ENCODE measurements around the gene SSC4D. TPM values are rescaled to one million over a fixed set of nuclear protein-coding genes. Genes with fewer than 3 reads are reported as not detected.
"Not testable (repeated sequence)": the region's sequence is repeated elsewhere in the genome, so short reads cannot be mapped to it uniquely, and the experiment has no call there.

Gene SSC4D
- total RNA-seq, 1 donor from 2014 or later: not detected

- Histone ChIP-seq H3K4me3 (no peak overlapping the region), H3K9me3 (no peaks in the 10 kb centered on the region), H3K4me1 (peaks cover 7% of the 10 kb centered on the region), H3K27ac (no peak overlapping the region), H3K27me3 (no peaks in the 10 kb centered on the region), H3K36me3 (no peaks in the 10 kb centered on the region)
- TF ChIP-seq POLR2AphosphoS5 (IDR thresholded peaks at IDR 0.05; ENCODE audit: insufficient read depth in 1 of 2, low read depth in 1 of 2) (no peak), POLR2A (IDR thresholded peaks at IDR 0.05) (no peak), CTCF (IDR thresholded peaks at IDR 0.05) (no peak)
- intact Hi-C loops (cut with DNase I): no loop called here
- no peak for DNase-seq (ENCODE audit: extremely low spot score in 2 of 2)
Observed at GRCh38 chr7:76423666-76424412, 14.3 kb upstream of the SSC4D start.

GRCh38 chr7:76421097-76421496, 11.6 kb upstream of the SSC4D start:
- intact Hi-C loops (cut with DNase I); H3K9me3 ChIP-seq; H3K4me1 ChIP-seq; H3K27ac ChIP-seq; DNase-seq (ENCODE audit: extremely low spot score in 2 of 2); H3K4me3 ChIP-seq; H3K27me3 ChIP-seq; H3K36me3 ChIP-seq: not testable (repeated sequence)
- peak in 1 of 2 donors; percentile 40 for TF ChIP-seq POLR2AphosphoS5 (IDR thresholded peaks at IDR 0.05; ENCODE audit: insufficient read depth in 1 of 2, low read depth in 1 of 2)

- H3K27me3 ChIP-seq; H3K36me3 ChIP-seq; DNase-seq (ENCODE audit: extremely low spot score in 2 of 2); H3K4me1 ChIP-seq; H3K4me3 ChIP-seq; H3K9me3 ChIP-seq; H3K27ac ChIP-seq; intact Hi-C loops (cut with DNase I): not testable (repeated sequence)
Observed at GRCh38 chr7:76417654-76418310, 8.3 kb upstream of the SSC4D start.

GRCh38 chr7:76412249-76412648, 2.8 kb upstream of the SSC4D start:
- Histone ChIP-seq H3K36me3 (no peaks in the 10 kb centered on the region), H3K4me1 (no peaks in the 10 kb centered on the region), H3K9me3 (no peaks in the 10 kb centered on the region), H3K4me3 (no peak overlapping the region), H3K27me3 (no peaks in the 10 kb centered on the region), H3K27ac (no peak overlapping the region)
- TF ChIP-seq CTCF (IDR thresholded peaks at IDR 0.05) (no peak), POLR2A (IDR thresholded peaks at IDR 0.05) (no peak), POLR2AphosphoS5 (IDR thresholded peaks at IDR 0.05; ENCODE audit: insufficient read depth in 1 of 2, low read depth in 1 of 2) (no peak)
- intact Hi-C loops (cut with DNase I): no loop called here
- DNase-seq (ENCODE audit: extremely low spot score in 2 of 2): no peak

- TF ChIP-seq CTCF (IDR thresholded peaks at IDR 0.05): no peak
- no peak for TF ChIP-seq POLR2A (IDR thresholded peaks at IDR 0.05)
- no peak for TF ChIP-seq POLR2AphosphoS5 (IDR thresholded peaks at IDR 0.05; ENCODE audit: insufficient read depth in 1 of 2, low read depth in 1 of 2)
- intact Hi-C loops (cut with DNase I): no loop called here
- no peak overlapping the region for H3K4me3 ChIP-seq
- DNase-seq (ENCODE audit: extremely low spot score in 2 of 2): no peak
- H3K4me1 ChIP-seq: no peaks in the 10 kb centered on the region
- no peaks in the 10 kb centered on the region for H3K36me3 ChIP-seq
- H3K27me3 ChIP-seq: no peaks in the 10 kb centered on the region
- no peaks in the 10 kb centered on the region for H3K9me3 ChIP-seq
- no peak overlapping the region for H3K27ac ChIP-seq
Observed at GRCh38 chr7:76411626-76412025, 2.1 kb upstream of the SSC4D start.

GRCh38 chr7:76408121-76408560, 1.4 kb downstream of the SSC4D start:
- TF ChIP-seq POLR2AphosphoS5 (IDR thresholded peaks at IDR 0.05; ENCODE audit: insufficient read depth in 1 of 2, low read depth in 1 of 2): no peak
- no peak for TF ChIP-seq CTCF (IDR thresholded peaks at IDR 0.05)
- TF ChIP-seq POLR2A (IDR thresholded peaks at IDR 0.05): no peak
- Histone ChIP-seq H3K27me3 (no peaks in the 10 kb centered on the region), H3K4me3 (no peak overlapping the region), H3K36me3 (no peaks in the 10 kb centered on the region), H3K9me3 (no peaks in the 10 kb centered on the region), H3K27ac (no peak overlapping the region), H3K4me1 (no peaks in the 10 kb centered on the region)
- intact Hi-C loops (cut with DNase I): no loop called here
- no peak for DNase-seq (ENCODE audit: extremely low spot score in 2 of 2)

Data from vagina (tissue), 2 donors.